ENCODE measurements around the gene CAMK2A. TPM values are rescaled to one million over a fixed set of nuclear protein-coding genes. Genes with fewer than 3 reads are reported as not detected.

CAMK2A gene
- total RNA-seq, 1 experiment from 2014 or later, result 0.13 TPM

- H3K9me3 ChIP-seq (ENCODE audit: insufficient read depth, low read depth), result no peaks in the 10 kb centered on the region
- CTCF ChIA-PET, result no interaction called here
- TF ChIP-seq EZH2 (IDR thresholded peaks at IDR 0.05; ENCODE audit: low read depth) (no peak), CTCF (conservative IDR thresholded peaks at IDR 0.05) (no peak)
- H3K9me2 ChIP-seq (ENCODE audit: insufficient read depth), result no peaks in the 10 kb centered on the region
- H3K4me2 ChIP-seq, result no peak overlapping the region
- H3F3A ChIP-seq (ENCODE audit: insufficient read depth, low read depth), result no peaks in the 10 kb centered on the region
- no peaks in the 10 kb centered on the region for H3K27me3 ChIP-seq (ENCODE audit: insufficient read depth, low read depth)
- H3K4me1 ChIP-seq (replicated peaks; ENCODE audit: insufficient read depth), result no peaks in the 10 kb centered on the region
- no peak overlapping the region for H3K27ac ChIP-seq
- H3K79me2 ChIP-seq (ENCODE audit: low read depth), result no peaks in the 10 kb centered on the region
- no peak overlapping the region for H2AFZ ChIP-seq
- H3K36me3 ChIP-seq (ENCODE audit: low read depth), result no peaks in the 10 kb centered on the region
- POLR2A ChIA-PET (ENCODE audit: unreplicated experiment), result no interaction called here
- peak in 1 of 2 experiments; percentile 11 for DNase-seq
- no peaks in the 10 kb centered on the region for H4K20me1 ChIP-seq (ENCODE audit: insufficient read depth)
- no TSS peak for BruUV-seq (replicated peaks)
- no peak overlapping the region for H3K4me3 ChIP-seq
- intact Hi-C loops (cut with micrococcal nuclease; ENCODE audit: unreplicated experiment), result no loop called here
Measured at GRCh38 chr5:150284311-150284710, 5.3 kb downstream of the CAMK2A start.

GRCh38 chr5:150283904-150284303 is 5.7 kb downstream of the CAMK2A start:
- CTCF ChIA-PET, result no interaction called here
- intact Hi-C loops (cut with micrococcal nuclease; ENCODE audit: unreplicated experiment), result no loop called here
- DNase-seq, result no peak

GRCh38 chr5:150281987-150282386 is 7.6 kb downstream of the CAMK2A start:
- Histone ChIP-seq H3K9me2 (ENCODE audit: insufficient read depth) (no peaks in the 10 kb centered on the region), H3K36me3 (ENCODE audit: low read depth) (no peaks in the 10 kb centered on the region), H4K20me1 (ENCODE audit: insufficient read depth) (no peaks in the 10 kb centered on the region), H3K4me3 (no peak overlapping the region), H2AFZ (no peak overlapping the region), H3F3A (ENCODE audit: insufficient read depth, low read depth) (no peaks in the 10 kb centered on the region), H3K9me3 (ENCODE audit: insufficient read depth, low read depth) (no peaks in the 10 kb centered on the region), H3K27me3 (ENCODE audit: insufficient read depth, low read depth) (no peaks in the 10 kb centered on the region), H3K4me2 (no peak overlapping the region), H3K27ac (no peak overlapping the region), H3K4me1 (replicated peaks; ENCODE audit: insufficient read depth) (no peaks in the 10 kb centered on the region), H3K79me2 (ENCODE audit: low read depth) (no peaks in the 10 kb centered on the region)
- peak in 1 of 2 experiments; percentile 26 for DNase-seq
- BruUV-seq (replicated peaks), result no TSS peak
- intact Hi-C loops (cut with micrococcal nuclease; ENCODE audit: unreplicated experiment), result no loop called here
- CTCF ChIA-PET, result no interaction called here
- POLR2A ChIA-PET (ENCODE audit: unreplicated experiment), result no interaction called here
- no peak for TF ChIP-seq EZH2 (IDR thresholded peaks at IDR 0.05; ENCODE audit: low read depth)
- no peak for TF ChIP-seq CTCF (conservative IDR thresholded peaks at IDR 0.05)

More at GRCh38 chr5:150283904-150284303, 5.7 kb downstream of the CAMK2A start:
- H3K79me2 ChIP-seq (ENCODE audit: low read depth), result no peaks in the 10 kb centered on the region
- no peak overlapping the region for H2AFZ ChIP-seq
- no peaks in the 10 kb centered on the region for H3K9me3 ChIP-seq (ENCODE audit: insufficient read depth, low read depth)
- H3K4me2 ChIP-seq, result no peak overlapping the region
- no peak for TF ChIP-seq CTCF (conservative IDR thresholded peaks at IDR 0.05)
- no peak for TF ChIP-seq EZH2 (IDR thresholded peaks at IDR 0.05; ENCODE audit: low read depth)
- POLR2A ChIA-PET (ENCODE audit: unreplicated experiment), result no interaction called here
- H3K27ac ChIP-seq, result no peak overlapping the region
- no peaks in the 10 kb centered on the region for H3F3A ChIP-seq (ENCODE audit: insufficient read depth, low read depth)
- no peaks in the 10 kb centered on the region for H3K9me2 ChIP-seq (ENCODE audit: insufficient read depth)
- H4K20me1 ChIP-seq (ENCODE audit: insufficient read depth), result no peaks in the 10 kb centered on the region
- no peak overlapping the region for H3K4me3 ChIP-seq
- H3K4me1 ChIP-seq (replicated peaks; ENCODE audit: insufficient read depth), result no peaks in the 10 kb centered on the region
- BruUV-seq (replicated peaks), result no TSS peak
- no peaks in the 10 kb centered on the region for H3K27me3 ChIP-seq (ENCODE audit: insufficient read depth, low read depth)
- no peaks in the 10 kb centered on the region for H3K36me3 ChIP-seq (ENCODE audit: low read depth)
